H1 (cell line): ENCODE results near the gene TNPO3. TPM values are rescaled to one million over a fixed set of nuclear protein-coding genes. Genes with fewer than 3 reads are reported as not detected.

Source experiments
- CBX5 ChIP-seq: fragments of 300-800, 300-1000 bp; sonication (generic); IDR thresholded peaks from 2 replicates; pipeline ENCODE4 v1.7.1; 2016; ENCODE audit warnings: antibody characterized with exemption, low read length, low read depth
- CBX8 ChIP-seq: fragments of 300-800, 300-1000 bp; sonication (generic); IDR thresholded peaks from 2 replicates; pipeline ENCODE4 v1.7.1; 2016; ENCODE audit warnings: low read depth, low read length, borderline replicate concordance
- CEBPB ChIP-seq: IDR thresholded peaks from 2 replicates; pipeline ENCODE4 v1.6.1; 2012; ENCODE audit warnings: low read depth, low read length
- CHD7 ChIP-seq: fragments of 300-600 bp; sonication (generic); IDR thresholded peaks from 2 replicates; pipeline ENCODE4 v1.7.1; 2012; ENCODE audit warnings: low read length, moderate library complexity, mild to moderate bottlenecking, inconsistent platforms; ENCODE audit not compliant: insufficient replicate concordance
- EP300 ChIP-seq, 2 experiments: IDR thresholded peaks; 1 replicate in 1 of 2; 2 replicates in 1 of 2; pipeline ENCODE4 v1.6.1; 2011 to 2012; ENCODE audit warnings: low read depth in 2 of 2, low read length in 2 of 2, mild to moderate bottlenecking in 2 of 2, borderline replicate concordance in 1 of 2, inconsistent platforms in 1 of 2, moderate library complexity in 1 of 2
- FOSL1 ChIP-seq: IDR thresholded peaks from 2 replicates; pipeline ENCODE4 v1.6.1; 2011; ENCODE audit warnings: mild to moderate bottlenecking, low read depth, low read length, moderate library complexity; ENCODE audit not compliant: insufficient read depth
- GTF2F1 ChIP-seq: IDR thresholded peaks from 2 replicates; pipeline ENCODE4 v1.6.1; 2012; ENCODE audit warnings: low read depth, low read length, improper control_type of control experiment, borderline replicate concordance
- KDM5A ChIP-seq: fragments of 200-600 bp; IDR thresholded peaks from 2 replicates; pipeline ENCODE4 v1.7.1; 2012; ENCODE audit warnings: mild to moderate bottlenecking, low read length, inconsistent platforms, mixed read lengths
- POLR2AphosphoS5 ChIP-seq: IDR thresholded peaks from 2 replicates; pipeline ENCODE4 v1.6.1; 2011; ENCODE audit warnings: low read depth, low read length
- SIN3A ChIP-seq, 2 experiments: IDR thresholded peaks in 1 of 2; conservative IDR thresholded peaks in 1 of 2; 2 replicates each; pipeline ENCODE4 v1.6.1; 2011 to 2012; ENCODE audit warnings: low read length in 2 of 2, improper control_type of control experiment in 1 of 2, low read depth in 1 of 2, mild to moderate bottlenecking in 1 of 2
- SIX5 ChIP-seq: IDR thresholded peaks from 2 replicates; pipeline ENCODE4 v1.6.1; 2011; ENCODE audit warnings: mild to moderate bottlenecking, low read depth, low read length
- TAF1 ChIP-seq: IDR thresholded peaks from 2 replicates; pipeline ENCODE4 v1.6.1; 2011; ENCODE audit warnings: mild to moderate bottlenecking, low read depth, low read length
- TBP ChIP-seq: IDR thresholded peaks from 2 replicates; pipeline ENCODE4 v1.6.1; 2011; ENCODE audit warnings: low read depth, low read length, improper control_type of control experiment
- polyA plus RNA-seq, 7 experiments: library from polyadenylated mRNA; depleted of rRNA in 3 of 7; stranded (reverse) in 5 of 7; unstranded in 2 of 7; fragments of >200 nt in 5 of 7; fragments of 200-250 nt in 2 of 7; gene quantifications; 1 replicate in 5 of 7; 2 replicates in 1 of 7; 4 replicates in 1 of 7; pipeline versions ENCODE4 v1.2.1 to v1.2.3, GENCODE V29; 2011 to 2013; ENCODE audit warnings: missing spikeins in 2 of 7, mixed read lengths in 2 of 7
- total RNA-seq: library from RNA; stranded (reverse); fragmentation: NEBNext Ultra II Directional; extraction: Animal tissue kit (Norgen Biotek cat#: 25700); gene quantifications from 2 replicates; pipeline ENCODE4 v1.2.1, GENCODE V29; 2021

TNPO3 gene
- total and polyA plus RNA-seq, 2 of the 8 experiments (the other 6 are each of a cell fraction or from before 2014, with no cell fraction given), result 67.6 to 99.2 TPM

- TF ChIP-seq CHD7 (no peak), CBX8 (no peak), CBX5 (no peak), FOSL1 (no peak), SIN3A (conservative IDR thresholded peaks at IDR 0.05 in 1 of 2, IDR thresholded peaks at IDR 0.05 in 1 of 2; ENCODE audit: low read depth in 1 of 2, low read length in 2 of 2) (no peak), SIX5 (no peak), TBP (no peak), KDM5A (no peak), CEBPB (no peak), TAF1 (no peak), POLR2AphosphoS5 (no peak), GTF2F1 (no peak), EP300 (IDR thresholded peaks at IDR 0.05; ENCODE audit: borderline replicate concordance in 1 of 2, low read depth in 2 of 2, low read length in 2 of 2) (no peak)
Observed at GRCh38 chr7:128982105-128982504, 72.8 kb downstream of the TNPO3 start (continued).
